Endothelial cell of umbilical vein (primary cell): Measurements from ENCODE around the gene OR2A5. TPM values are rescaled to one million over a fixed set of nuclear protein-coding genes. Genes with fewer than 3 reads are reported as not detected.

ENCODE experiments used
- BruUV-seq: library from RNA; stranded (reverse); fragments of 400-500 nt; replicated peaks from 2 replicates; lab custom pipeline; 2021; lab: Mats Ljungman, UMichigan
- CTCF ChIA-PET: fragments of 300-600, 350-600 bp; sonication (Branson Sonifier 250); formaldehyde crosslinking; loops from one replicate; lab custom pipeline; 2021; ENCODE audit warnings: antibody characterized with exemption, inconsistent platforms; lab: Charles Lee
- POLR2A ChIA-PET: fragments of 300-600, 350-600 bp; sonication (Branson Sonifier 250); formaldehyde crosslinking; loops from one replicate; lab custom pipeline; 2021; ENCODE audit warnings: antibody characterized with exemption, inconsistent platforms; lab: Charles Lee
- DNase-seq: peaks from one replicate; pipeline ENCODE4 v3.0.0-alpha.2; 2011; ENCODE audit warnings: low read depth, low spot score
- FAIRE-seq: peaks from 2 replicates; lab custom pipeline; 2011; peaks lifted over from hg19 to GRCh38; lab: Jason Lieb, UNC
- H2AFZ ChIP-seq: 2 replicates; pipeline ENCODE4 v1.6.0; 2012; ENCODE audit warnings: low read depth, low read length, control low read depth, inconsistent platforms
- H3K27ac ChIP-seq: 2 replicates; pipeline ENCODE4 v1.5.1; 2011; ENCODE audit warnings: low read depth, mild to moderate bottlenecking, control low read depth, low read length, moderate library complexity; ENCODE audit not compliant: insufficient read depth
- H3K27me3 ChIP-seq, 2 experiments: 2 replicates each; pipeline versions ENCODE4 v1.6.0 to v1.6.1; 2011; ENCODE audit warnings: low read length in 2 of 2, mixed read lengths in 1 of 2; ENCODE audit not compliant: control insufficient read depth in 2 of 2, insufficient read depth in 2 of 2
- H3K36me3 ChIP-seq, 2 experiments: 2 replicates in 1 of 2; 3 replicates in 1 of 2; pipeline ENCODE4 v1.5.1; 2011; ENCODE audit warnings: low read length in 2 of 2, mild to moderate bottlenecking in 1 of 2, moderate library complexity in 1 of 2; ENCODE audit not compliant: control insufficient read depth in 2 of 2, insufficient read depth in 2 of 2; ENCODE audit errors: extremely low read depth in 1 of 2
- H3K4me1 ChIP-seq: 3 replicates; pipeline ENCODE4 v1.5.1; 2011; ENCODE audit warnings: mild to moderate bottlenecking, low read length; ENCODE audit not compliant: control insufficient read depth, insufficient read depth; ENCODE audit errors: extremely low read depth
- H3K4me2 ChIP-seq: 2 replicates; pipeline ENCODE4 v1.6.1; 2011; ENCODE audit warnings: low read length, control low read depth, mixed read lengths; ENCODE audit not compliant: insufficient read depth
- H3K4me3 ChIP-seq, 3 experiments: fragments of 200-600 bp in 1 of 3; sonication (generic), shearing (Covaris generic) in 1 of 3; replicated peaks in 1 of 3; 2 replicates each; pipeline ENCODE4 v1.5.1; 2011 to 2016; ENCODE audit warnings: control low read depth in 3 of 3, low read length in 3 of 3, mild to moderate bottlenecking in 2 of 3, inconsistent platforms in 1 of 3, low read depth in 1 of 3, moderate library complexity in 1 of 3; ENCODE audit not compliant: insufficient read depth in 1 of 3
- H3K79me2 ChIP-seq: 2 replicates; pipeline ENCODE4 v1.6.0; 2012; ENCODE audit warnings: low read length, inconsistent platforms; ENCODE audit not compliant: control insufficient read depth, insufficient read depth
- H3K9ac ChIP-seq: replicated peaks from 2 replicates; pipeline ENCODE3; 2011; ENCODE audit warnings: low read length, control low read depth; ENCODE audit not compliant: insufficient read depth; ENCODE audit errors: extremely low read depth
- H3K9me1 ChIP-seq: replicated peaks from 3 replicates; pipeline ENCODE4 v1.6.0; 2011; ENCODE audit warnings: mild to moderate bottlenecking, low read length; ENCODE audit not compliant: control insufficient read depth, insufficient read depth; ENCODE audit errors: extremely low read depth
- H3K9me3 ChIP-seq: replicated peaks from 2 replicates; pipeline ENCODE4 v1.5.1; 2012; ENCODE audit warnings: low read length, inconsistent platforms; ENCODE audit not compliant: control insufficient read depth, insufficient read depth
- H4K20me1 ChIP-seq: replicated peaks from 2 replicates; pipeline ENCODE3; 2011; ENCODE audit warnings: mild to moderate bottlenecking, low read length; ENCODE audit not compliant: control insufficient read depth, insufficient read depth; ENCODE audit errors: extremely low read depth
- EZH2 ChIP-seq: IDR thresholded peaks from 2 replicates; pipeline ENCODE4 v1.6.1; 2012; ENCODE audit warnings: borderline replicate concordance, low read depth, mild to moderate bottlenecking, moderate library complexity, low read length, inconsistent platforms; ENCODE audit not compliant: severe bottlenecking
- FOS ChIP-seq: IDR thresholded peaks from 2 replicates; pipeline ENCODE4 v1.6.1; 2011; ENCODE audit warnings: mild to moderate bottlenecking, low read length, moderate library complexity, borderline replicate concordance; ENCODE audit not compliant: insufficient read depth
- GATA2 ChIP-seq: IDR thresholded peaks from 2 replicates; pipeline ENCODE4 v1.7.0; 2011; ENCODE audit warnings: low read depth, mild to moderate bottlenecking, moderate library complexity, mixed read lengths, low read length; ENCODE audit not compliant: insufficient read length, insufficient read depth
- JUN ChIP-seq: IDR thresholded peaks from 2 replicates; pipeline ENCODE4 v1.6.1; 2011; ENCODE audit warnings: borderline replicate concordance, low read depth; ENCODE audit not compliant: insufficient read length, insufficient read depth
- MYC ChIP-seq: IDR thresholded peaks from one replicate; pipeline ENCODE4 v1.6.1; 2011; ENCODE audit warnings: mild to moderate bottlenecking, low read depth, low read length
- POLR2A ChIP-seq: IDR thresholded peaks from 2 replicates; pipeline ENCODE4 v1.6.1; 2012; ENCODE audit warnings: low read depth, mild to moderate bottlenecking, control low read depth, low read length
- POLR2AphosphoS5 ChIP-seq: IDR thresholded peaks from 2 replicates; pipeline ENCODE4 v1.6.1; 2012; ENCODE audit warnings: low read depth, mild to moderate bottlenecking, control low read depth, low read length, moderate library complexity; ENCODE audit not compliant: insufficient read depth
- dilution Hi-C: fragments of 300-500 bp; cut with MboI; formaldehyde crosslinking; loops from one replicate; pipeline ENCODE4 v1.15.0; 2019; ENCODE audit warnings: low sequenced_read_pairs; ENCODE audit not compliant: extremely low pct_ligation_motif_present
- intact Hi-C: fragments of 100-400 bp; cut with micrococcal nuclease; formaldehyde crosslinking; loops from one replicate; pipeline ENCODE4 v1.10.0; 2022
- polyA plus RNA-seq, 4 experiments: library from polyadenylated mRNA; depleted of rRNA in 3 of 4; stranded (reverse) in 3 of 4; unstranded in 1 of 4; fragments of >200 nt; gene quantifications; 2 replicates each; pipeline versions ENCODE4 v1.2.1 to v1.2.3, GENCODE V29; 2011 to 2012; ENCODE audit warnings: missing spikeins in 1 of 4
- total RNA-seq: library from RNA; stranded (reverse); gene quantifications from 2 replicates; pipeline ENCODE4 v1.2.3, GENCODE V29; 2021
- TF ChIP-seq, protein P1 (sequence below): IDR thresholded peaks from 2 replicates; pipeline ENCODE4 v1.6.1; 2011; ENCODE audit not compliant: insufficient read depth, insufficient read length
- TF ChIP-seq, protein P2 (sequence below), 2 donors: IDR thresholded peaks; 1 replicate in 1 of 2; 2 replicates in 1 of 2; pipeline ENCODE4 v1.5.1; 2011; ENCODE audit warnings: low read length in 2 of 2, mild to moderate bottlenecking in 2 of 2, moderate library complexity in 2 of 2, control low read depth in 1 of 2, inconsistent platforms in 1 of 2, low read depth in 1 of 2; ENCODE audit not compliant: insufficient read depth in 1 of 2; ENCODE audit errors: extremely low read depth in 1 of 2

OR2A5 gene
- total and polyA plus RNA-seq, 2 donors (not counting 3 experiments of a cell fraction or from before 2014, with no cell fraction given) = not detected

DNA sequence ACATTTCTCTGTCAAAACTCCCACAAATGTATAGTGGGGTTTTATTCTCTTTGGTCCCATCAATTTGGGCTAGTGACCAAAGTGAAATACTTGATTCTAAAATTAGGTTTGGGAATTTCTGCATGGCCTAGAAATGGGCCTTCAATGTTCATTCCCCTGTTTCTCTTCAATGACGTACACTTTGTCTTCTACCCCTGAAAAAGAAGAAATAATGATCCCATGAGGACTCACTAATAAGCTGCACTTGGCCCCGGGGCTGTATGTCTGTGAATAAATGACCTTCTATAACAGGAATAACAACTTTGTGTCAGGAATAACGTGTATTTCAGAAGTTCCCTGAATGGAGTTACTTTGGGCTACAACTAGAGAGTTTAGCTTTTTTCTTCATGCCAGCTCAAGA is 28.4 kb upstream of the OR2A5 start:
- TF ChIP-seq JUN (no peak), MYC (no peak), EZH2 (no peak), FOS (no peak), POLR2A (no peak)
- TF ChIP-seq, protein P1, sequence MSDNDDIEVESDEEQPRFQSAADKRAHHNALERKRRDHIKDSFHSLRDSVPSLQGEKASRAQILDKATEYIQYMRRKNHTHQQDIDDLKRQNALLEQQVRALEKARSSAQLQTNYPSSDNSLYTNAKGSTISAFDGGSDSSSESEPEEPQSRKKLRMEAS = no peak
- no peaks in the 10 kb centered on the region for H3K4me1 ChIP-seq
- no peaks in the 10 kb centered on the region for H3K27me3 ChIP-seq
- no peak overlapping the region for H3K9ac ChIP-seq
- dilution Hi-C loops (no loop called here), intact Hi-C loops (no loop called here)
- BruUV-seq = no TSS peak
- H2AFZ ChIP-seq = no peak overlapping the region
- no peak overlapping the region for H3K4me2 ChIP-seq
- POLR2A ChIA-PET = no interaction called here
- H3K4me3 ChIP-seq = no peak overlapping the region
- CTCF ChIA-PET = interaction anchor here (1.1 to 1.5 kb wide), 2 partner anchors 108 to 127 kb away, joined by 3 read pairs; no protein-coding TSS in a partner anchor
- FAIRE-seq (no peak), DNase-seq (no peak)
- no peak overlapping the region for H3K27ac ChIP-seq
- no peaks in the 10 kb centered on the region for H3K79me2 ChIP-seq
- no peaks in the 10 kb centered on the region for H3K9me3 ChIP-seq
- no peaks in the 10 kb centered on the region for H4K20me1 ChIP-seq
- no peaks in the 10 kb centered on the region for H3K9me1 ChIP-seq
- no peaks in the 10 kb centered on the region for H3K36me3 ChIP-seq

DNA sequence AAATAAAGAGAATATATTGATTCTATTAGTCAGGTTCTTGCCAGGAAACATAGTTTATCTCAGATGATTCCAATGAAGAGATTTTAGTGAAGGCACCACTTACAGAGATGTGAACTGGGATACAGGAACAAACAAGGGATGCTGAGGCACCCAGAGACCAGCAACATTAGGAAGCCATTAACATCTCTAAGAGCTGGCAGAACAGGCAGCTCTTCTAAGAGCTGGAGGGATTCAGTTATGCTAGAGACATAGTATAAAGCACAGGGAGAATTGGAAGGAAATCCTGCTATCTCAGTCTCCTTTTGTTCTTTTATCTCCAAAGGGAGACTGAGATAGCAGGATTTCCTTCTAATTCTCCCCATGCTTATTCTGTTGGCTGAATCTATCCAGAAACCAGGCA is 26.6 kb upstream of the OR2A5 start:
- dilution Hi-C loops = no loop called here
- Histone ChIP-seq H3K36me3 (no peaks in the 10 kb centered on the region), H3K79me2 (no peaks in the 10 kb centered on the region), H4K20me1 (no peaks in the 10 kb centered on the region), H3K4me3 (no peak overlapping the region), H3K9ac (no peak overlapping the region), H3K27me3 (no peaks in the 10 kb centered on the region), H3K4me2 (no peak overlapping the region), H3K9me3 (no peaks in the 10 kb centered on the region), H3K9me1 (no peaks in the 10 kb centered on the region), H2AFZ (no peak overlapping the region), H3K4me1 (no peaks in the 10 kb centered on the region), H3K27ac (no peak overlapping the region)
- intact Hi-C loops = no loop called here
- no TSS peak for BruUV-seq
- FAIRE-seq (no peak), DNase-seq (no peak)
- POLR2A ChIA-PET = no interaction called here
- CTCF ChIA-PET = interaction anchor here (2.0 kb wide), 1 partner anchor 285 kb away, joined by 6 read pairs; no protein-coding TSS in a partner anchor
- no peak for TF ChIP-seq FOS
- no peak for TF ChIP-seq EZH2
- TF ChIP-seq MYC = no peak
- TF ChIP-seq GATA2 = no peak
- no peak for TF ChIP-seq POLR2A
- TF ChIP-seq, protein P2, sequence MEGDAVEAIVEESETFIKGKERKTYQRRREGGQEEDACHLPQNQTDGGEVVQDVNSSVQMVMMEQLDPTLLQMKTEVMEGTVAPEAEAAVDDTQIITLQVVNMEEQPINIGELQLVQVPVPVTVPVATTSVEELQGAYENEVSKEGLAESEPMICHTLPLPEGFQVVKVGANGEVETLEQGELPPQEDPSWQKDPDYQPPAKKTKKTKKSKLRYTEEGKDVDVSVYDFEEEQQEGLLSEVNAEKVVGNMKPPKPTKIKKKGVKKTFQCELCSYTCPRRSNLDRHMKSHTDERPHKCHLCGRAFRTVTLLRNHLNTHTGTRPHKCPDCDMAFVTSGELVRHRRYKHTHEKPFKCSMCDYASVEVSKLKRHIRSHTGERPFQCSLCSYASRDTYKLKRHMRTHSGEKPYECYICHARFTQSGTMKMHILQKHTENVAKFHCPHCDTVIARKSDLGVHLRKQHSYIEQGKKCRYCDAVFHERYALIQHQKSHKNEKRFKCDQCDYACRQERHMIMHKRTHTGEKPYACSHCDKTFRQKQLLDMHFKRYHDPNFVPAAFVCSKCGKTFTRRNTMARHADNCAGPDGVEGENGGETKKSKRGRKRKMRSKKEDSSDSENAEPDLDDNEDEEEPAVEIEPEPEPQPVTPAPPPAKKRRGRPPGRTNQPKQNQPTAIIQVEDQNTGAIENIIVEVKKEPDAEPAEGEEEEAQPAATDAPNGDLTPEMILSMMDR (IDR thresholded peaks at IDR 0.05; ENCODE audit: extremely low read depth in 1 of 2, insufficient read depth in 1 of 2, low read depth in 1 of 2, low read length in 2 of 2) = no peak
- no peak for TF ChIP-seq POLR2AphosphoS5
- TF ChIP-seq, protein P1 = no peak
- no peak for TF ChIP-seq JUN
